ENCODE results near the gene ATP10A. TPM values are rescaled to one million over a fixed set of nuclear protein-coding genes. Genes with fewer than 3 reads are reported as not detected.

ATP10A gene
- total RNA-seq (10 to 100 TPM in 2 of 5 donors, 1 to 10 TPM in 3; 1.8 to 15.2 (median 5.8) TPM), polyA plus RNA-seq (1 to 10 TPM; 1.5 to 2.3 (median 2.0) TPM)
- long read RNA-seq, donor 1 = 0 reads
- long read RNA-seq, donor 2 = 0 reads
- long read RNA-seq, donor 3 = 0 reads
- long read RNA-seq, donor 4 = 0 reads
- long read RNA-seq, donor 5 = 0 reads
- long read RNA-seq, donor 6 = 0 reads
- long read RNA-seq, donor 7 = 0 reads
- long read RNA-seq, donor 8 = 0 reads
- long read RNA-seq, donor 9 = 0 reads
- long read RNA-seq, donor 10 = 0 reads

GRCh38 chr15:25863111-25863967 lies at the start of gene ATP10A:
ATP10A (minus strand) TSS chr15:25863327; CDS start chr15:25863096, 231 bp downstream.
- peak within 1 kb of the TSS; percentile 62 to 65 (median 64) for H3K4me3 ChIP-seq
- WGBS, 5 donors = 3 to 8% (median 4%) methylated on average over 27 to 85 of the region's 85 CpGs
- peak in 1 of 2 donors; percentile 73 for DNase-seq
- intact Hi-C loops (cut with DNase I; ENCODE audit: low total_unique reads) = no loop called here
- H3K27me3 ChIP-seq = peaks cover 0 to 10% (median 9%) of the 10 kb centered on the region in 3 donors
- no peaks in the 10 kb centered on the region for H3K36me3 ChIP-seq
- TF ChIP-seq CTCF (IDR thresholded peaks at IDR 0.05) (no peak), POLR2A (IDR thresholded peaks at IDR 0.05) (no peak), EP300 (IDR thresholded peaks at IDR 0.05) (no peak), POLR2AphosphoS5 (IDR thresholded peaks at IDR 0.05) (no peak)
- peaks cover 10 to 51% (median 34%) of the 10 kb centered on the region in 4 donors for H3K4me1 ChIP-seq
- peak within 1 kb of the TSS; percentile 60 to 91 (median 74) for H3K27ac ChIP-seq
- no peaks in the 10 kb centered on the region for H3K9me3 ChIP-seq

- peaks cover 0 to 5% (median 2%) of the 10 kb centered on the region in 4 donors for H3K9me3 ChIP-seq
- WGBS, 5 donors = 68 to 83% (median 72%) methylated on average over 3 of the region's 3 CpGs
- no peak for DNase-seq
- H3K36me3 ChIP-seq = no peaks in the 10 kb centered on the region
- no peak for TF ChIP-seq POLR2AphosphoS5 (IDR thresholded peaks at IDR 0.05)
- no peak for TF ChIP-seq EP300 (IDR thresholded peaks at IDR 0.05)
- no peak for TF ChIP-seq CTCF (IDR thresholded peaks at IDR 0.05)
- no peak for TF ChIP-seq POLR2A (IDR thresholded peaks at IDR 0.05)
- H3K4me1 ChIP-seq = no peaks in the 10 kb centered on the region
- intact Hi-C loops (cut with DNase I; ENCODE audit: low total_unique reads) = no loop called here
- no peaks in the 10 kb centered on the region for H3K27me3 ChIP-seq
- H3K4me3 ChIP-seq = no peak overlapping the region
- no peak overlapping the region for H3K27ac ChIP-seq
Measured at GRCh38 chr15:25912035-25912434, 48.9 kb upstream of the ATP10A start.

- H3K27me3 ChIP-seq = no peaks in the 10 kb centered on the region
- 80 to 88% (median 86%) methylated on average over 4 of the region's 4 CpGs for WGBS, 5 donors
- peaks cover 0 to 5% (median 2%) of the 10 kb centered on the region in 4 donors for H3K9me3 ChIP-seq
- H3K4me3 ChIP-seq = no peak overlapping the region
- TF ChIP-seq POLR2AphosphoS5 (IDR thresholded peaks at IDR 0.05) (no peak), POLR2A (IDR thresholded peaks at IDR 0.05) (no peak), CTCF (IDR thresholded peaks at IDR 0.05) (no peak), EP300 (IDR thresholded peaks at IDR 0.05) (no peak)
- H3K36me3 ChIP-seq = no peaks in the 10 kb centered on the region
- H3K27ac ChIP-seq = no peak overlapping the region
- H3K4me1 ChIP-seq = no peaks in the 10 kb centered on the region
- no peak for DNase-seq
- intact Hi-C loops (cut with DNase I; ENCODE audit: low total_unique reads) = no loop called here
Measured at GRCh38 chr15:25910832-25911231, 47.7 kb upstream of the ATP10A start.

- intact Hi-C loops (cut with DNase I; ENCODE audit: low total_unique reads) = no loop called here
- Histone ChIP-seq H3K9me3 (peaks cover 0 to 3% (median 2%) of the 10 kb centered on the region in 4 donors), H3K27me3 (no peaks in the 10 kb centered on the region), H3K36me3 (no peaks in the 10 kb centered on the region), H3K27ac (no peak overlapping the region), H3K4me1 (no peaks in the 10 kb centered on the region), H3K4me3 (no peak overlapping the region)
- no peak for DNase-seq
- WGBS, 5 donors = 92 to 97% (median 95%) methylated on average over 16 of the region's 16 CpGs
- TF ChIP-seq POLR2AphosphoS5 (IDR thresholded peaks at IDR 0.05) (no peak), POLR2A (IDR thresholded peaks at IDR 0.05) (no peak), CTCF (IDR thresholded peaks at IDR 0.05) (no peak), EP300 (IDR thresholded peaks at IDR 0.05) (no peak)
Measured at GRCh38 chr15:25909806-25910205, 46.7 kb upstream of the ATP10A start.

All from stomach (tissue), 19 donors.